HG02970 (cell line): ENCODE data around the gene TMEM272.

ENCODE experiments used
- ATAC-seq: cut with Tn5 transposase; IDR thresholded peaks from one replicate; pipeline ENCODE4 v1.9.1; 2021; ENCODE audit warnings: mild to moderate bottlenecking, moderate library complexity, moderate number of reproducible peaks; ENCODE audit not compliant: unreplicated experiment, low FRiP score

TMEM272 gene

GRCh38 chr13:51807041-51807440 lies 37.9 kb downstream of the TMEM272 start:
- ATAC-seq: no peak

- no peak for ATAC-seq
These were observed 38.4 kb downstream of the TMEM272 start for GRCh38 chr13:51806566-51806965.

GRCh38 chr13:51805925-51806324 lies 39.1 kb downstream of the TMEM272 start:
- no peak for ATAC-seq

GRCh38 chr13:51805313-51805712 lies 39.7 kb downstream of the TMEM272 start:
- ATAC-seq: no peak

- no peak for ATAC-seq
These were observed 40.4 kb downstream of the TMEM272 start for GRCh38 chr13:51804295-51805172.

GRCh38 chr13:51803422-51804294 lies 41.3 kb downstream of the TMEM272 start, which contains the start of gene DHRS12:
Gene DHRS12, minus strand, starts transcription at chr13:51804163. Its CDS starts 4,504 bp downstream, at chr13:51799659.
- peak; percentile 79 for ATAC-seq

- no peak for ATAC-seq
These were observed 42.2 kb downstream of the TMEM272 start for GRCh38 chr13:51802631-51803418.

- no peak for ATAC-seq
These were observed 43.3 kb downstream of the TMEM272 start for GRCh38 chr13:51801631-51802099.

- no peak for ATAC-seq
These were observed 44.5 kb downstream of the TMEM272 start for GRCh38 chr13:51800486-51800885.

- ATAC-seq: no peak
These were observed 45.7 kb downstream of the TMEM272 start for GRCh38 chr13:51799261-51799660.

- ATAC-seq: no peak
These were observed 47.1 kb downstream of the TMEM272 start for GRCh38 chr13:51797664-51798488.

GRCh38 chr13:51796546-51796945 lies 48.4 kb downstream of the TMEM272 start:
- ATAC-seq: no peak

- ATAC-seq: no peak
These were observed 49.6 kb downstream of the TMEM272 start for GRCh38 chr13:51795419-51795818.

GRCh38 chr13:51794964-51795363 lies 50.0 kb downstream of the TMEM272 start:
- ATAC-seq: no peak

- ATAC-seq: no peak
These were observed 51.3 kb downstream of the TMEM272 start for GRCh38 chr13:51793570-51794271.

GRCh38 chr13:51786425-51787265 lies 58.3 kb downstream of the TMEM272 start:
- ATAC-seq: no peak

- ATAC-seq: no peak
These were observed 59.1 kb downstream of the TMEM272 start for GRCh38 chr13:51785712-51786424.
